Caki2 (cell line): ENCODE data around the gene TOX3. TPM values are rescaled to one million over a fixed set of nuclear protein-coding genes. Genes with fewer than 3 reads are reported as not detected.

Experiments used
- DNase-seq: peaks from one replicate; pipeline ENCODE4 v3.0.0-alpha.2; 2015; ENCODE audit warnings: low read depth
- in situ Hi-C: cut with HindIII; loops from 2 replicates; pipeline ENCODE4 v1.10.0; 2016; ENCODE audit warnings: low sequenced_read_pairs, low pct_unique_long_range_greater_than_20kb, mixed read lengths
- total RNA-seq: library from RNA; depleted of rRNA; stranded (reverse); fragments of >200 nt; shearing (Covaris generic); gene quantifications from 2 replicates; pipeline ENCODE4 v1.2.3, GENCODE V29; 2014; ENCODE audit warnings: low replicate concordance

TOX3 gene
- total RNA-seq, 1 experiment from 2014 or later: 0.10 TPM

GRCh38 chr16:52512297-52512987 is 34.5 kb downstream of the TOX3 start:
- in situ Hi-C loops: no loop called here
- DNase-seq: no peak

GRCh38 chr16:52501746-52502145 is 45.2 kb downstream of the TOX3 start:
- in situ Hi-C loops: no loop called here
- no peak for DNase-seq

- in situ Hi-C loops: no loop called here
- DNase-seq: no peak
These were observed 46.0 kb downstream of the TOX3 start for GRCh38 chr16:52500963-52501362.

GRCh38 chr16:52499060-52499440 is 47.9 kb downstream of the TOX3 start:
- in situ Hi-C loops: no loop called here

GRCh38 chr16:52498328-52499059 is 48.4 kb downstream of the TOX3 start:
- in situ Hi-C loops: no loop called here

More at GRCh38 chr16:52499060-52499440, 47.9 kb downstream of the TOX3 start:
- DNase-seq: no peak

GRCh38 chr16:52497067-52497816 is 49.7 kb downstream of the TOX3 start:
- DNase-seq: no peak
- in situ Hi-C loops: no loop called here

More at GRCh38 chr16:52498328-52499059, 48.4 kb downstream of the TOX3 start:
- DNase-seq: no peak

- DNase-seq: no peak
- in situ Hi-C loops: no loop called here
These were observed 50.7 kb downstream of the TOX3 start for GRCh38 chr16:52496051-52496876.

- no peak for DNase-seq
- in situ Hi-C loops: no loop called here
These were observed 52.3 kb downstream of the TOX3 start for GRCh38 chr16:52494621-52495020.

- no peak for DNase-seq
- in situ Hi-C loops: no loop called here
These were observed 52.8 kb downstream of the TOX3 start for GRCh38 chr16:52494145-52494544.

- in situ Hi-C loops: no loop called here
- no peak for DNase-seq
These were observed 54.1 kb downstream of the TOX3 start for GRCh38 chr16:52492789-52493357.

GRCh38 chr16:52491216-52491615 is 55.7 kb downstream of the TOX3 start:
- DNase-seq: no peak
- in situ Hi-C loops: no loop called here

- in situ Hi-C loops: no loop called here
These were observed 57.0 kb downstream of the TOX3 start for GRCh38 chr16:52489894-52490293.

GRCh38 chr16:52488837-52489289 is 58.1 kb downstream of the TOX3 start:
- in situ Hi-C loops: no loop called here
- DNase-seq: no peak

More at GRCh38 chr16:52489894-52490293, 57.0 kb downstream of the TOX3 start:
- DNase-seq: no peak

GRCh38 chr16:52487849-52488457 is 59.0 kb downstream of the TOX3 start:
- DNase-seq: no peak
- in situ Hi-C loops: no loop called here

- in situ Hi-C loops: no loop called here
- DNase-seq: no peak
These were observed 66.7 kb downstream of the TOX3 start for GRCh38 chr16:52480237-52480636.

- in situ Hi-C loops: no loop called here
- DNase-seq: no peak
These were observed 70.8 kb downstream of the TOX3 start for GRCh38 chr16:52476111-52476510.

GRCh38 chr16:52474679-52475078 is 72.3 kb downstream of the TOX3 start:
- in situ Hi-C loops: no loop called here
- DNase-seq: no peak
